SU-DHL-6 (cell line): ENCODE measurements around the gene ST3GAL4.

Experiments used
- H2AFZ ChIP-seq: fragments of 200-600 bp; sonication (generic); 2 replicates; pipeline ENCODE4 v1.6.1; 2014; ENCODE audit warnings: low read depth, mild to moderate bottlenecking, moderate library complexity, mixed read lengths, antibody characterized with exemption, low read length; ENCODE audit not compliant: severe bottlenecking
- H3F3A ChIP-seq: fragments of 200-600 bp; shearing (Covaris generic); 2 replicates; pipeline ENCODE4 v1.6.0; 2016; ENCODE audit warnings: antibody characterized with exemption, mild to moderate bottlenecking; ENCODE audit not compliant: insufficient read depth
- H3K27ac ChIP-seq: fragments of 200-600 bp; sonication (generic); 2 replicates; pipeline ENCODE4 v1.5.1; 2016; ENCODE audit warnings: low read depth, mild to moderate bottlenecking, low read length, moderate library complexity, mixed read lengths
- H3K27me3 ChIP-seq: fragments of 200-600 bp; sonication (generic), shearing (Covaris generic); 2 replicates; pipeline ENCODE4 v1.6.0; 2014; ENCODE audit warnings: mild to moderate bottlenecking, low read length
- H3K36me3 ChIP-seq: fragments of 200-600 bp; sonication (generic); 2 replicates; pipeline ENCODE4 v1.6.1; 2014; ENCODE audit warnings: mild to moderate bottlenecking, low read length, mixed read lengths
- H3K4me2 ChIP-seq: fragments of 300-600, 200-600 bp; shearing (Covaris generic), sonication (generic); 2 replicates; pipeline ENCODE4 v1.6.0; 2014; ENCODE audit warnings: low read length, low read depth, mild to moderate bottlenecking; ENCODE audit not compliant: poor library complexity, severe bottlenecking
- H3K4me3 ChIP-seq: fragments of 200-600 bp; sonication (generic); 2 replicates; pipeline ENCODE4 v1.5.1; 2014; ENCODE audit warnings: antibody characterized with exemption, low read length, mild to moderate bottlenecking, mixed read lengths; ENCODE audit not compliant: insufficient read depth, poor library complexity, severe bottlenecking
- H3K79me2 ChIP-seq: fragments of 200-600 bp; sonication (generic); 2 replicates; pipeline ENCODE4 v1.6.1; 2014; ENCODE audit warnings: mild to moderate bottlenecking, low read length, moderate library complexity; ENCODE audit not compliant: insufficient read depth
- H3K9ac ChIP-seq: fragments of 200-600 bp; sonication (generic); 2 replicates; pipeline ENCODE4 v1.7.0; 2014; ENCODE audit warnings: mild to moderate bottlenecking, low read length
- H3K9me2 ChIP-seq: fragments of 200-600 bp; sonication (generic); replicated peaks from 2 replicates; pipeline ENCODE4 v1.6.1; 2014; ENCODE audit warnings: low read length; ENCODE audit not compliant: insufficient read depth
- H3K9me3 ChIP-seq: fragments of 200-600 bp; sonication (generic); 2 replicates; pipeline ENCODE4 v1.6.1; 2014; ENCODE audit warnings: low read length, mixed read lengths; ENCODE audit not compliant: insufficient read depth
- H4K20me1 ChIP-seq: fragments of 200-600 bp; sonication (generic); 2 replicates; pipeline ENCODE4 v1.6.1; 2014; ENCODE audit warnings: low read depth, mild to moderate bottlenecking, antibody characterized with exemption, low read length, moderate library complexity, mixed read lengths
- EZH2phosphoT487 ChIP-seq: fragments of 200-600 bp; sonication (generic), shearing (Covaris generic); conservative IDR thresholded peaks from 2 replicates; pipeline ENCODE4 v1.6.1; 2018; ENCODE audit warnings: mild to moderate bottlenecking, antibody characterized with exemption, low read length, moderate library complexity, mixed read lengths
- TF ChIP-seq, protein P1 (sequence below): fragments of 200-600 bp; sonication (generic); IDR thresholded peaks from one replicate; pipeline ENCODE4 v1.5.1; 2017; ENCODE audit warnings: antibody characterized with exemption, mild to moderate bottlenecking, low read length, moderate library complexity; ENCODE audit not compliant: insufficient read depth, poor library complexity, severe bottlenecking

ST3GAL4 gene

GRCh38 chr11:126451211-126451802 is 95.8 kb downstream of the ST3GAL4 start:
- no peak overlapping the region for H2AFZ ChIP-seq
- H4K20me1 ChIP-seq = no peaks in the 10 kb centered on the region
- no peaks in the 10 kb centered on the region for H3K9me3 ChIP-seq

DNA sequence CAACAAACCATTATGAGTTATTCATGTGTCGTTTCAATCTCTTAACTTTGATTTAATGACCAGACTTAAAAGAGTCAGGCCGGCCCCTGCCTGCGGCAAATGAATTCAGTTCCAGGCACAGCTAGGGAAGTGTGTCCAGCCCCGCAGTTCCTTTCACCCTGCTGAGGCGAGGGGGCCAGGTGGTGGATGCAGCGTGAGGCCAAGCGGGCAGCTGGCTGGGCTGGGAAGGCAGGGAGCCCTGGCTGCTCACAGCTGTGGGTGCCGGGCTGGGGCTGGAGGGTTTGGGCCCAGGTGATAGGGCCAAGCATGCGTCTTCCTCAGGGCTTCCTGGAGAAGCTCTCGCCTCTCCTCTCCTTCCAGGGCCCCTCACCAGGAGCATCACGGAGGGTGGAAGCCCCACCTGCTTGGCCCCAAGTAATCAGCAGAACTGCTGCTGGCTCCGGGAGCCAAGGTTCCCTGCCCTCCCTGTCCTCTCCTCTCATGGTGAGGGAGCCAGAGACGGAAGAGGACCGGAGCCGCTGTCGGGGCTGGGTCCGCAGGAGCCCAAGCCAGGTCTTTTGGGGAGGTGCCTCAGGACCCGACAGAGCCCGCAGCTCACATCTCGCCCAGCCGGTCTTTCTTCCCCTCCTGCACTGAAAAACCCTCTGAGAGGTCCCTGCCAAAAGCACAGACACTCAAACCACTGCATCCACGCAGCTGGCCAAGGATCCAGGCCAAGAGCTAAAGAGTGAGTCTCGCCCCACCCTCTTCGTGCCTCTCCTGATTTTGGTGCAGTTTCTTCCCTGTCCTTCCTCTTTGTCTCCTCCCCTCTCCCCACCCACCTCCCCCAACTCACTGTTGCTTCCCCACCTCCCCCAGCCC is 97.0 kb downstream of the ST3GAL4 start:
- Histone ChIP-seq H3F3A (no peaks in the 10 kb centered on the region), H3K9ac (no peak overlapping the region), H3K9me2 (no peaks in the 10 kb centered on the region), H3K27ac (no peak overlapping the region), H3K9me3 (no peaks in the 10 kb centered on the region), H3K36me3 (no peaks in the 10 kb centered on the region), H4K20me1 (no peaks in the 10 kb centered on the region), H3K27me3 (no peaks in the 10 kb centered on the region), H3K4me2 (no peak overlapping the region), H3K79me2 (no peaks in the 10 kb centered on the region), H3K4me3 (no peak overlapping the region), H2AFZ (no peak overlapping the region)
- TF ChIP-seq, protein P1, sequence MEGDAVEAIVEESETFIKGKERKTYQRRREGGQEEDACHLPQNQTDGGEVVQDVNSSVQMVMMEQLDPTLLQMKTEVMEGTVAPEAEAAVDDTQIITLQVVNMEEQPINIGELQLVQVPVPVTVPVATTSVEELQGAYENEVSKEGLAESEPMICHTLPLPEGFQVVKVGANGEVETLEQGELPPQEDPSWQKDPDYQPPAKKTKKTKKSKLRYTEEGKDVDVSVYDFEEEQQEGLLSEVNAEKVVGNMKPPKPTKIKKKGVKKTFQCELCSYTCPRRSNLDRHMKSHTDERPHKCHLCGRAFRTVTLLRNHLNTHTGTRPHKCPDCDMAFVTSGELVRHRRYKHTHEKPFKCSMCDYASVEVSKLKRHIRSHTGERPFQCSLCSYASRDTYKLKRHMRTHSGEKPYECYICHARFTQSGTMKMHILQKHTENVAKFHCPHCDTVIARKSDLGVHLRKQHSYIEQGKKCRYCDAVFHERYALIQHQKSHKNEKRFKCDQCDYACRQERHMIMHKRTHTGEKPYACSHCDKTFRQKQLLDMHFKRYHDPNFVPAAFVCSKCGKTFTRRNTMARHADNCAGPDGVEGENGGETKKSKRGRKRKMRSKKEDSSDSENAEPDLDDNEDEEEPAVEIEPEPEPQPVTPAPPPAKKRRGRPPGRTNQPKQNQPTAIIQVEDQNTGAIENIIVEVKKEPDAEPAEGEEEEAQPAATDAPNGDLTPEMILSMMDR = no peak
- TF ChIP-seq EZH2phosphoT487 = no peak

More at GRCh38 chr11:126451211-126451802, 95.8 kb downstream of the ST3GAL4 start:
- Histone ChIP-seq H3K4me2 (no peak overlapping the region), H3K9ac (no peak overlapping the region), H3K9me2 (no peaks in the 10 kb centered on the region), H3F3A (no peaks in the 10 kb centered on the region), H3K27me3 (no peaks in the 10 kb centered on the region), H3K4me3 (no peak overlapping the region), H3K27ac (no peak overlapping the region), H3K36me3 (no peaks in the 10 kb centered on the region), H3K79me2 (no peaks in the 10 kb centered on the region)
- TF ChIP-seq, protein P1 = no peak
- TF ChIP-seq EZH2phosphoT487 = no peak

- Histone ChIP-seq H3K9me3 (no peaks in the 10 kb centered on the region), H4K20me1 (no peaks in the 10 kb centered on the region), H3F3A (no peaks in the 10 kb centered on the region), H3K9ac (no peak overlapping the region), H2AFZ (no peak overlapping the region), H3K9me2 (no peaks in the 10 kb centered on the region), H3K79me2 (no peaks in the 10 kb centered on the region), H3K27me3 (no peaks in the 10 kb centered on the region), H3K27ac (no peak overlapping the region), H3K4me3 (no peak overlapping the region), H3K4me2 (no peak overlapping the region), H3K36me3 (no peaks in the 10 kb centered on the region)
- TF ChIP-seq EZH2phosphoT487 = no peak
- TF ChIP-seq, protein P1 = no peak
These were observed 100.6 kb downstream of the ST3GAL4 start for GRCh38 chr11:126456089-126456488.
